ENCODE measurements around the gene IL18BP. TPM values are rescaled to one million over a fixed set of nuclear protein-coding genes. Genes with fewer than 3 reads are reported as not detected.
A peak's percentile ranks its signal among the peaks of the same experiment; 100 is the strongest.

Gene IL18BP
- 10 to 100 TPM in 2 of 10 donors, 1 to 10 TPM in 8; 4.3 to 11.5 (median 6.9) TPM for polyA plus RNA-seq (ENCODE audit: insufficient read length in 10 of 10)
- long read RNA-seq, donor 1 = 0 reads
- long read RNA-seq, donor 2, partial matches to known transcripts = 5 of 5 reads
- long read RNA-seq, donor 2, other reads (novel, unspliced or antisense) = 0 of 5 reads
- long read RNA-seq, donor 3 = 0 reads
- long read RNA-seq, donor 4, partial matches to known transcripts = 0 of 1 reads
- long read RNA-seq, donor 4, other reads (novel, unspliced or antisense) = 0 of 1 reads
- long read RNA-seq, donor 5 = 0 reads
- long read RNA-seq, donor 6 = 0 reads
- long read RNA-seq, donor 7, full-length matches to known transcripts = 3 of 3 reads
- long read RNA-seq, donor 7, partial matches to known transcripts = 0 of 3 reads
- long read RNA-seq, donor 7, other reads (novel, unspliced or antisense) = 0 of 3 reads
- long read RNA-seq, donor 8, partial matches to known transcripts = 0 of 2 reads
- long read RNA-seq, donor 8, other reads (novel, unspliced or antisense) = 0 of 2 reads
- long read RNA-seq, donor 9 = 0 reads

DNA sequence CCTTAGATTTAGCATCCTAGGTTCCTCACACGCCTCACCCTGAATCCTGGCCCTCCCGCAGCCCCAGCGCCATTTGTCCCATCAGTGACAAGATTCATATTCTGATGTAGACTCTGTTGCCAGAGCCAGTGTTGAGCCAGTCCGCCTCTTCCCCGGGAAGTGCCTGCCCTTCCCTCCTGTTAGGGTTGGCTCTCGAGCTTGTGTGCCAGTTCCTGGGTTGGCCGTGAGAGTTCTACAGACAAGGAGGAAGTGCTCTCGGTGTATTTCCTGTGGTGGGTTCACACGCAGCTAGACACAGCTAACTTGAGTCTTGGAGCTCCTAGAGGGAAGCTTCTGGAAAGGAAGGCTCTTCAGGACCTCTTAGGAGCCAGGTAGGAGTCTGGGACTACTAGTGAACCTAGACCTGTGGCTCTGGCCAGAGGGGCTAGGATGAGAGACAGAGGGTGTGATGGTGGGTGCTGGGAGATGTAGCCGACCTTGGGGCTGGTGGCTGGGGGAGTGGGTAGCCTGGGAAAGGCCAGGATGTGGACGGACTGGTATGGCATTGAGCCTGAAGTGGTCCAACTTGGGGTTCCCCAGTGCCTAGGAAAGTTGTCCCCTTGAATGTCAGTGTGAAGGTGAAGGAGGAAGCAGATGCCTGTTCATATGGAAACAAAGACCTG is at the start of gene IL18BP:
TSS of gene IL18BP (plus strand) at position 261 of the 662 bp plus-strand sequence. CDS start 1,076 bp downstream, outside the sequence.
- DNase-seq = no peak

DNA sequence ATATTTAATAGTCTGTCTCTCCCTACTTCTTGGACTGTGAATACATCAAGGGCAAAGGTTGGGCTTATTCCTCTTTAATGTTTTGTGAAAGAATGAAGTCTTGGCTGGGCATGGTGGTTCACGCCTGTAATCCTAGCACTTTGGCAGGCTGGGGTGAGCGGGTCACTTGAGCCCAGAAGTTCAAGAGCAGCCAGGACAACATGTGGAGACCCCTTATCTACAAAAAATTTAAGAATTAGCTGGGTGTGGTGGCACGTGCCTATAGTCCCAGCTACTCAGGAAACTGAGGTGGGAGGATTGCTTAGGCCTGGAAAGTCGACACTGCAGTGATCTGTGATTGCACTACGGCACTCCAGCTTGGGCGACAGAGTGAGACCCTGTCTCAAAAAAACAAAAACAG is 49.7 kb upstream of the IL18BP start:
- no peak for DNase-seq

DNA sequence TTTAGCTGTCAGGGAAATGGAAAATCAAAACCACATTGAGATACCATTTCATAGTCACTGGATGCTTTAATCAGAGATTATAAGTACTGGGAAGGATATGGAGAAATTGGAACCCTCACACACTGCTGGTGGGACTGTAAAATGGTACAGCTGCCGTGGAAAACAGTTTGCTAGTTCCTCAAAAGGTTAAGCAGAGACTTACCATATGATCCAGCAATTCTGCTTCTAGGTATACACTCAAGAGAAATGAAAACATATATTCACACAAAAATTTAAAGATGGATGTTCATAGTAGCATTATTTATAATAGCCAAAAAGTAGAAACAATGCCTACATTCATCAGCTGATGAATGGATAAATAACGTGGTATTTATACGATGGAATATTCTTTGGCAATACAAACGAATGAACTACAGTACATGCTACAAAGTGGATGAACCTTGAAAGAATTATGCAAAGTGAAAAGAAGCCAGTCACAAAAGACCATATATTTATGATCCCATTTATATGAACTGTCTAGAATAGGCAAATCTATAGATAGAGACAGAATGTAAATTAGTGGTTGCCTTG is 46.9 kb upstream of the IL18BP start:
- DNase-seq = no peak

DNA sequence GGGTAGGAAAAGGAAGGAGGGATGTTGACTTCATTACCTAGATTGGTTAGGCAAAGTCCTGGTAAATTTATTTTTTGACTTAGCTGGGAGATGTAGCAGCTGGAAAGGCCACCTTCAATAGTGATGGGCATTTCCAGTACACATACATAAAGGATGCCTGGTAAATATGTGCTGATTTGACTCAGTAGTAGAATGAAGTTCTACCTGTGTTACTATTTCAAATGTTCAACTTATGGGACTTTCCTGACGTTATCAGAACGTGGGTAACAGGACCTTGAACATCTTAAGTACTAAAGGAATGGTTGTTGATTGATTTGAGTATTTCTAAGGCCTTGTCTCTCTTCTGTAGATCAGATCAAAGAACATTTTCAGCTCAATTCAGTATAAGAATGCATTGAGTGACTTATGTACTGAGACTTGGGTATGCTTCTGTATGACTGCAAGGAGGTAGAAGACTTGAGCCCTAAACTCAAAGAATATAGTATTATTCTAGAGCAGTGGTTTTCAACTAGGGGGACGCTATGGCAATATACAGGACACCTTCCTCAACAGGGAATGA is 42.7 kb upstream of the IL18BP start:
- no peak for DNase-seq

GRCh38 chr11:71962428-71963038 is 36.2 kb upstream of the IL18BP start:
- DNase-seq = no peak

DNA sequence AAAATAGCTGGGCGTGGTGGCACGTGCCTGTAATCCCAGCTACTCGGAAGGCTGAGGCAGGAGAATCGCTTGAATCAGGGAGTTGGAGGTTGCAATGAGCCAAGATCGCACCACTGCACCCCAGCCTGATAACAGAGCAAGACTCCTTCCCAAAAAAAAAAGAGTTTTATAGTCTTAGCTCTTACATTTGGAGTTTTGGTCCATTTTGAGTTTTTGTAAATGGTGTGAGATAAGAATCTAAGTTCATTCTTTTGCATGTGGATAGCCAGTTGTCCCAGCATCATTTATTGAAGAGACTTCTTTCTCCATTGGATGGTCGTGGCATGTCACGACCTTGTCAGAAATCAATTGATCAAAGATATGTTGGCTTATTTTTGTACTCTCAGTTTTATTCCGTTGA is 35.2 kb upstream of the IL18BP start:
- DNase-seq = no peak

DNA sequence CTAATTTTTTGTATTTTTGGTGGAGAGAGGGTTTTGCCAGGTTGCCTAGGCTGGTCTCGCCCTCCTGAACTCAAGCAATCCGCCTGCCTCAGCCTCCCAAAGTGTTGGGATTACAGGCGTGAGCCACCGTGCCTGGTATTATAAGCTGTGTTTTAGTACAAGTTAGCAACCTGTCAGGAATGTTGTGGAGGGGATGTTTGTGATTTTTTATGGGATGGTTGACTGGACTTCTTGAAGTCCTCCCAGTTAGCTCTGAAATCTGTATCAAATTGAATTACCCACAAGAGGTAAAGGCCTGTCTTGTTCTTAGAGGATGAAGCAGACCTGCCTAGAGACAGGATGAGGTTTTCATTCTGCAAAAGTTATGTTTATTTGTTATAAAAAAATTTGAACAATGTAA is 34.1 kb upstream of the IL18BP start:
- DNase-seq = no peak

DNA sequence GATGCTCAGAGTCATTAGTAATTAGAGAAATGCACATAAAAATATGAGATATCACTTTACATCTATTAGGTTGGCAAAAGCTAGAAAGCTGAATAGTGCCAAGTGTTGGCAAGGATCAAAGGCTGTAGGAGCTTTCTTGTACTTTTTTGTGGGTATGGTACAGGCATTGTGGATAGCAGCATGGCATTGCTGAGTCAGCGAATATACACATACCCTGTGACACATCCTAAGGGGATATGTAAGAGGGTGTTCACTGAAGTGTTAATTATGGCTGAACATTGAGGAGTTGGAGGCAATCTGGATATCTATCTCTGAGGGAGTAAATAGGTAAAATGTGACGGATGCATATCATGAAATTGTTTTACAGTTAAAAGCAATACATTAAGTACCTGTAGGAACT is 27.0 kb upstream of the IL18BP start:
- no peak for DNase-seq

- DNase-seq = no peak
Observed at GRCh38 chr11:71976551-71976950, 22.2 kb upstream of the IL18BP start.

DNA sequence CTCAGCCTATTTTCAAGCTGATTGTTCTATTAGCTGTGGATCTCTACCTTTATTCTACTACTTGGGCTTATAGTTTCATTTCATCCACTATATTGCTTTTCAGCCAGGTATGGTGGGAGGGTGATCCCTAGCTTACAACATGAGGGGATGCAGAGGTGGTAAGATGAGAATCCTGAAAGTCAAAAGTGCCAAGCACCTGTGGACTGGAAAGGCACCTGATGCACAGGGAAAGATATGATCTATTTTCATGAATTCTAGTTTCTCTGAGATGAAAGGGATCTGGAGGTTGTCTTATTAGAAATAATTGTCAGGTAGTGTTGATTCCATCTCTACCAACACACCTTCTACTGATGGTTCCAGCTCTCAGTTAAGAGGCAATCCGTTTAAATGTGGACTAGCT is 21.6 kb upstream of the IL18BP start:
- no peak for DNase-seq

- peak; percentile 38 to 71 (median 58) for DNase-seq
Observed at GRCh38 chr11:71977743-71978418, 20.8 kb upstream of the IL18BP start.

DNA sequence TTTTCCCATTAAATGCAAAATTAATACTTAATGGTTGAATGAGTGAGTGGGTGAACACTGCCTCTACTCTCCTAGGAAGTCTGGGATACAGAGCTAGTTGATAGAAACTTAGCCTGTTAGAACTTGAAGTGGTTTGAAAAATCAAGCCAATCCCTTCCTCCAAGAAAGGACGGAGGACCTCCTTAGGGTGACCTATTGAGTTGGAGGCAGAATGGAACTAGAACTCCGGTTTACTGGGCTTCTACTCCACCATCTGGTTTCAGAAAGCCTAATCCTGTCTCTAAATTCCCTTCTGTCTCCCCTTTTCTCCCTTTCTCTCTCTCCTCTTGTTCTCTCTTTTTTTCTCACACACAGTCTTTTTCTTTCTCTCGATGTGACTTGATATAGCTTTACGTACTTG is 19.6 kb upstream of the IL18BP start:
- DNase-seq = no peak

- no peak for DNase-seq
Observed at GRCh38 chr11:71979602-71980001, 19.1 kb upstream of the IL18BP start.

DNA sequence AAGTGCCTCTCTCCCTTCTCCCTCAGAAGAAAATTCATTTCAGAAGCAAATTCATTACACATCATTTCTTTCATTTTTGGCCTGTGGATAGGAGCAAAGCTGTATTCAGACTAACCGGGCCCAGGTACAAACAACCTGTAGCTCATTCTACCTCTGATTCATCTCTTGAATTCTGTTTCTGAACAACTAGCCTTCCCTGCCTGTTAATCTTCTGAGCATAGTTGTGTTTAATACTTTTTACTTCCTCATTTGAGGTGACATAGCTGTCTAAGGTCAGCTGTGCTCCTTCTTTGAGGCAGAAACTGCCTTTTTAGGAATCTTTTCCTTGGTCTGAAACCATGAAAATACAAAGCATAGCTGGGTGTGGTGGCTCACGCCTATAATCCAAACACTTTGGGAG is 12.6 kb upstream of the IL18BP start:
- DNase-seq = no peak

GRCh38 chr11:71987521-71987920 is 11.2 kb upstream of the IL18BP start:
- DNase-seq = no peak

DNA sequence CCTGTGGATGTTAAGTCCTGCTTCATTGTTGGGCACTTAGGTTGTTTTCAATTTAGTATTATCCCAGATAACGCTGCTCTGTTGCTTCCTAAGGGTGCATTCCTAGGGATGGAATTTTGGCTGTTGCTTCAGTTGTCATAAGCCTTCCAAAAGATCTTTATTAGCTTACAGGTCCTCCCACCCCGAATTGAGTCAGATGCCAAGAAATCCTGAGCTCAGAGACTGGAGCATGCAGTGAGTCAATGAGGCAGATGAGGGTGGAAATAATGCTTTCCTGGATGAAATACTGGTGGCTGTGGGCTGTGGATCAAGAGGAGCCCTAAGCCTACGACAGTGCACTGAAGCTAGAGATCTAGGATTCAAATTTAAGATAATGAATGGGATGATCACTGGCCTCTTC is 10.7 kb upstream of the IL18BP start:
- peak; percentile 60 to 68 (median 64) for DNase-seq

GRCh38 chr11:71990701-71991100 is 8.0 kb upstream of the IL18BP start:
- DNase-seq = no peak

DNA sequence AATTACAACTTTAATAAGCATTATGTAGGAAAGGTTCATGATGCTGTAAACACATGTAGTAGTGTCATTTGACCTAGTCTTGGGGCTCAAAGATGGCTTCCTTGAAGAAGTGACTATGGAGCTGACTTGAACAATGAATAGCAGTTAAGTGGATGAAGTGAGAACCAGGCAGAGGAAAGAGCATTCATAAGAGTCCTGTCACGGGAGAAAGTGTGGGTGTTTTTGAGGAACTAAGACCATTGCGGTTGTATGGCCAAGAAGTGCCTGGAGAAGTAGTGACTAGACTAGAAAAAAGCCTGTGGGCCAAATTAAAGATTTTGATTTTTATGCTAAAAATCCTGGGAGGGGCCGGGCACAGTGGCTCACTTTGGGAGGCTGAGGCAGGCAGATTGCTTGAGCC is 7.2 kb upstream of the IL18BP start:
- no peak for DNase-seq

GRCh38 chr11:71992136-71992730 is 6.5 kb upstream of the IL18BP start:
- no peak for DNase-seq

- DNase-seq = no peak
Observed at GRCh38 chr11:71994786-71995185, 3.9 kb upstream of the IL18BP start.

DNA sequence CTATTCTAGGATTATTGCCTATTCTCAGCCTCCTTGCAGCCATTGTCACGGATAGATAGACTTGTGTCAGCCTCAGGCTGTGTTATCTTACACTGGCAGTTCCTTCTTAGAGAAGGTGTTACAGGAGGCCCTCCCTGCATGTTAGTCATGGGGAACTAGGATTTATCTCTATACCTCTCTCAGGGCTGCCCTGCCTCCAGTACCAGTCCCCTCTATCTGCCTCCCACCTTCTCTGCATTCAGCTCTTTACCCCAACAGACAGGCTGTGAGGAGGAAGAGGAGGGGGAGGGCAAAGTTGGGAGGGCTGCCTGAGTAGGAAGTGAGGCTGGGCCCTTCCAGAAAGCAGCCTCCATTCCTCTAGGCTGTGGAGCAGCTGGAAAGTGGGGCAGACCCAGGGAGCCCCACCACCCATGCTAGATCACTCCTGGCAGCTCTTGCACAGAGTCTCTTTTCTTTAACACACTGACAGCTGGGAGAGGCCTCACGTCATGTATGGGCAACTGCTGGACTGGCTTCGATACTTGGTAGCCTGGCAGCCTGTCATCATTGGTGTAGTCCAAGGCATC is 2.9 kb upstream of the IL18BP start:
- no peak for DNase-seq

Measured in muscle of back (tissue), 13 donors.